Medulla oblongata (tissue), 1 donor: ENCODE results near the gene EXOC3L1.
A peak's percentile ranks its signal among the peaks of the same experiment; 100 is the strongest.

Experiments
- DNase-seq: peaks from one replicate; pipeline ENCODE4 v3.0.0-alpha.2; 2015; ENCODE audit errors: extremely low spot score

The EXOC3L1 gene

GRCh38 chr16:67215706-67216105 lies 25.8 kb upstream of the EXOC3L1 start:
- no peak for DNase-seq

- DNase-seq: no peak
Measured at GRCh38 chr16:67213197-67214019, 23.5 kb upstream of the EXOC3L1 start.

- DNase-seq: no peak
Measured at GRCh38 chr16:67212766-67213165, 22.8 kb upstream of the EXOC3L1 start.

GRCh38 chr16:67211674-67212073 lies 21.7 kb upstream of the EXOC3L1 start:
- DNase-seq: no peak

GRCh38 chr16:67210069-67210937 lies 20.4 kb upstream of the EXOC3L1 start:
- no peak for DNase-seq

- no peak for DNase-seq
Measured at GRCh38 chr16:67209565-67209964, 19.6 kb upstream of the EXOC3L1 start.

GRCh38 chr16:67208154-67208896 lies 18.4 kb upstream of the EXOC3L1 start:
- DNase-seq: no peak

- no peak for DNase-seq
Measured at GRCh38 chr16:67207249-67208091, 17.5 kb upstream of the EXOC3L1 start.

GRCh38 chr16:67206838-67207248 lies 16.9 kb upstream of the EXOC3L1 start:
- DNase-seq: no peak

- DNase-seq: no peak
Measured at GRCh38 chr16:67206129-67206837, 16.3 kb upstream of the EXOC3L1 start.

GRCh38 chr16:67204076-67204475 lies 14.1 kb upstream of the EXOC3L1 start:
- DNase-seq: no peak

GRCh38 chr16:67202956-67203493 lies 13.1 kb upstream of the EXOC3L1 start:
- DNase-seq: no peak

- DNase-seq: no peak
Measured at GRCh38 chr16:67202426-67202825, 12.5 kb upstream of the EXOC3L1 start.

- no peak for DNase-seq
Measured at GRCh38 chr16:67201411-67202345, 11.7 kb upstream of the EXOC3L1 start.

GRCh38 chr16:67200491-67200890 lies 10.6 kb upstream of the EXOC3L1 start:
- no peak for DNase-seq

GRCh38 chr16:67199808-67200198 lies 9.9 kb upstream of the EXOC3L1 start:
- no peak for DNase-seq

GRCh38 chr16:67199011-67199807 lies 9.3 kb upstream of the EXOC3L1 start, which contains the start of gene ELMO3:
TSS of gene ELMO3 (plus strand) at chr16:67199131. CDS start at chr16:67199327, 196 bp downstream.
- no peak for DNase-seq

GRCh38 chr16:67198238-67198734 lies 8.3 kb upstream of the EXOC3L1 start:
- peak; percentile 69 for DNase-seq
